ENCODE measurements around the gene LCE3D.

- TF ChIP-seq LEF1 (IDR thresholded peaks at IDR 0.05): no peak
- no peak for TF ChIP-seq ZNF224 (CRISPR knock-in tag; IDR thresholded peaks at IDR 0.05)
- TF ChIP-seq EZH2 (IDR thresholded peaks at IDR 0.05; ENCODE audit: borderline replicate concordance, low read depth, low read length): no peak
- no peak for TF ChIP-seq DPF2 (IDR thresholded peaks at IDR 0.05)
- peak; percentile 82 for TF ChIP-seq TEAD2 (tag; IDR thresholded peaks at IDR 0.05)
- TF ChIP-seq JUN (IDR thresholded peaks at IDR 0.05; ENCODE audit: borderline replicate concordance, low read depth, low read length): no peak
- no peak for TF ChIP-seq JUN (CRISPR knock-in tag; IDR thresholded peaks at IDR 0.05; ENCODE audit: borderline replicate concordance)
- TF ChIP-seq ZNF3 (CRISPR knock-in tag; IDR thresholded peaks at IDR 0.05): no peak
- no peak for TF ChIP-seq TARDBP (IDR thresholded peaks at IDR 0.05)
- TF ChIP-seq RAD21 (CRISPR knock-in tag; conservative IDR thresholded peaks at IDR 0.05 in 1 of 2, IDR thresholded peaks at IDR 0.05 in 1 of 2): peak in 1 of 2 experiments; percentile 51; a peak in 2 of 4 replicates
- TF ChIP-seq CTCF (IDR thresholded peaks at IDR 0.05 in 2 of 3, conservative IDR thresholded peaks at IDR 0.05 in 1 of 3; ENCODE audit: insufficient read depth in 2 of 3, low read depth in 1 of 3, low read length in 3 of 3): peak; percentile 73 to 79 (median 74)
- no peak for TF ChIP-seq ZNF512 (tag; IDR thresholded peaks at IDR 0.05)
These were observed 46.9 kb downstream of the LCE3D start for GRCh38 chr1:152533327-152533938.
